Neutrophil (primary cell): Measurements from ENCODE around the gene FOXL2NB.

Source experiments
- H3K27ac ChIP-seq: fragments of 200-600 bp; sonication (generic); 2 replicates; pipeline ENCODE4 v1.5.1; 2016; ENCODE audit warnings: mild to moderate bottlenecking, moderate library complexity
- H3K27me3 ChIP-seq: fragments of 200-600 bp; sonication (generic); 2 replicates; pipeline ENCODE4 v1.6.0; 2016; ENCODE audit warnings: mild to moderate bottlenecking
- H3K36me3 ChIP-seq: fragments of 200-600 bp; sonication (generic); 2 replicates; pipeline ENCODE4 v1.5.1; 2017
- H3K4me1 ChIP-seq, 2 experiments: fragments of 200-600 bp in 1 of 2; sonication (generic) in 1 of 2; 1 replicate in 1 of 2; 2 replicates in 1 of 2; pipeline versions ENCODE4 v1.5.1 to v1.6.1; 2013 to 2016; ENCODE audit warnings: low read depth in 1 of 2, low read length in 1 of 2, mild to moderate bottlenecking in 1 of 2, moderate library complexity in 1 of 2; ENCODE audit not compliant: control insufficient read depth in 1 of 2, insufficient read depth in 1 of 2
- H3K4me3 ChIP-seq, 2 experiments: fragments of 200-600 bp in 1 of 2; sonication (generic) in 1 of 2; 1 replicate in 1 of 2; 2 replicates in 1 of 2; pipeline ENCODE4 v1.5.1; 2013 to 2016; ENCODE audit warnings: low read depth in 1 of 2, low read length in 1 of 2, mild to moderate bottlenecking in 1 of 2, moderate library complexity in 1 of 2
- H3K9me3 ChIP-seq: fragments of 200-600 bp; sonication (generic); 2 replicates; pipeline ENCODE4 v1.5.1; 2016
- CTCF ChIP-seq: fragments of 200-600 bp; sonication (generic); IDR thresholded peaks from 2 replicates; pipeline ENCODE4 v1.5.1; 2016; ENCODE audit warnings: antibody characterized with exemption

FOXL2NB gene

GRCh38 chr3:138984816-138985215, 37.8 kb downstream of the FOXL2NB start:
- Histone ChIP-seq H3K36me3 (no peaks in the 10 kb centered on the region), H3K9me3 (no peaks in the 10 kb centered on the region), H3K27ac (no peak overlapping the region), H3K4me3 (no peak overlapping the region), H3K27me3 (peaks cover 12% of the 10 kb centered on the region), H3K4me1 (peaks cover 9 to 10% of the 10 kb centered on the region in 2 experiments)
- no peak for TF ChIP-seq CTCF

- Histone ChIP-seq H3K4me3 (no peak overlapping the region), H3K27ac (no peak overlapping the region), H3K4me1 (peaks cover 9 to 10% of the 10 kb centered on the region in 2 experiments), H3K9me3 (no peaks in the 10 kb centered on the region), H3K36me3 (no peaks in the 10 kb centered on the region), H3K27me3 (peaks cover 7% of the 10 kb centered on the region)
- no peak for TF ChIP-seq CTCF
Observed at GRCh38 chr3:138985932-138986331, 38.9 kb downstream of the FOXL2NB start.

GRCh38 chr3:138987181-138987580, 40.2 kb downstream of the FOXL2NB start:
- Histone ChIP-seq H3K4me3 (no peak overlapping the region), H3K4me1 (peaks cover 9 to 10% of the 10 kb centered on the region in 2 experiments), H3K27ac (no peak overlapping the region), H3K9me3 (no peaks in the 10 kb centered on the region), H3K36me3 (no peaks in the 10 kb centered on the region), H3K27me3 (peaks cover 6% of the 10 kb centered on the region)
- no peak for TF ChIP-seq CTCF

- no peaks in the 10 kb centered on the region for H3K36me3 ChIP-seq
- H3K27ac ChIP-seq: no peak overlapping the region
- no peak overlapping the region for H3K4me3 ChIP-seq
- no peaks in the 10 kb centered on the region for H3K9me3 ChIP-seq
- TF ChIP-seq CTCF: no peak
- H3K4me1 ChIP-seq: no peaks in the 10 kb centered on the region
- H3K27me3 ChIP-seq: peaks cover 52% of the 10 kb centered on the region
Observed at GRCh38 chr3:138995706-138996105, 48.7 kb downstream of the FOXL2NB start.
